Measurements from ENCODE around the gene LNX2.

DNA sequence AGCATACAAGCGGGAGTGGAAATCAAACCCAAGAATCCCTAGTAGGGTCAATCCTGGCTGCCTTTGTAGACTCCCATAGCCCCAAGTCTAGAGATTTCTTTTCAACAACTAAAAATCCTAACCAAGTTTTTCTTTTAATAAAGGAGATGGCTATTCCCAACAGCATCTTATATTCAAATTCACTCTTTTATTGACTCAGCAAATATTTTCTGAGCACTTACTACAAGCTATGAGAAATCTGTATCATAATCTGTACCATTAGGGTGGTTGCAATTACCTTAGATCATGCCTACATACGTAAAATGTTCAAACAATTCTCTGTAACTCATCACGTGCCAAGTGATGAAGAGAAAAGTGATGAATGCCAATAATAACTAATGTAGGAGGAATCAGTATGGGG, 54.5 kb downstream of the LNX2 start:
- TF ChIP-seq, protein P1, sequence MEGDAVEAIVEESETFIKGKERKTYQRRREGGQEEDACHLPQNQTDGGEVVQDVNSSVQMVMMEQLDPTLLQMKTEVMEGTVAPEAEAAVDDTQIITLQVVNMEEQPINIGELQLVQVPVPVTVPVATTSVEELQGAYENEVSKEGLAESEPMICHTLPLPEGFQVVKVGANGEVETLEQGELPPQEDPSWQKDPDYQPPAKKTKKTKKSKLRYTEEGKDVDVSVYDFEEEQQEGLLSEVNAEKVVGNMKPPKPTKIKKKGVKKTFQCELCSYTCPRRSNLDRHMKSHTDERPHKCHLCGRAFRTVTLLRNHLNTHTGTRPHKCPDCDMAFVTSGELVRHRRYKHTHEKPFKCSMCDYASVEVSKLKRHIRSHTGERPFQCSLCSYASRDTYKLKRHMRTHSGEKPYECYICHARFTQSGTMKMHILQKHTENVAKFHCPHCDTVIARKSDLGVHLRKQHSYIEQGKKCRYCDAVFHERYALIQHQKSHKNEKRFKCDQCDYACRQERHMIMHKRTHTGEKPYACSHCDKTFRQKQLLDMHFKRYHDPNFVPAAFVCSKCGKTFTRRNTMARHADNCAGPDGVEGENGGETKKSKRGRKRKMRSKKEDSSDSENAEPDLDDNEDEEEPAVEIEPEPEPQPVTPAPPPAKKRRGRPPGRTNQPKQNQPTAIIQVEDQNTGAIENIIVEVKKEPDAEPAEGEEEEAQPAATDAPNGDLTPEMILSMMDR (conservative IDR thresholded peaks at IDR 0.05; ENCODE audit: low read length) = no peak
- TF ChIP-seq EZH2phosphoT487 (IDR thresholded peaks at IDR 0.05; ENCODE audit: borderline replicate concordance, low read depth, low read length) = no peak

All from OCI-LY7 (cell line).